BJ (cell line): Measurements from ENCODE around the gene RPL41. TPM values are rescaled to one million over a fixed set of nuclear protein-coding genes. Genes with fewer than 3 reads are reported as not detected.
A peak's percentile ranks its signal among the peaks of the same experiment; 100 is the strongest.

Source experiments
- CTCF ChIA-PET: fragments of 350-600 bp; formaldehyde crosslinking; extraction: SDS; loops from one replicate; lab custom pipeline; 2021; ENCODE audit warnings: antibody characterized with exemption, inconsistent platforms; lab: Yijun Ruan, JAX
- POLR2A ChIA-PET: fragments of 300-600 bp; sonication (Branson Sonifier 250); formaldehyde crosslinking; extraction: SDS; loops from one replicate; lab custom pipeline; 2021; ENCODE audit warnings: antibody characterized with exemption; lab: Charles Lee
- DNase-seq: peaks from one replicate; pipeline ENCODE4 v3.0.0-alpha.2; 2011; ENCODE audit warnings: low read depth
- H3K27me3 ChIP-seq: 2 replicates; pipeline ENCODE4 v1.6.0; 2011; ENCODE audit warnings: low read length; ENCODE audit not compliant: control insufficient read depth, insufficient read depth
- H3K36me3 ChIP-seq: 2 replicates; pipeline ENCODE4 v1.5.1; 2011; ENCODE audit warnings: low read length; ENCODE audit not compliant: control insufficient read depth, insufficient read depth
- H3K4me3 ChIP-seq: 2 replicates; pipeline ENCODE4 v1.5.1; 2011; ENCODE audit warnings: low read depth, mild to moderate bottlenecking, control low read depth, low read length
- CTCF ChIP-seq: IDR thresholded peaks from 2 replicates; pipeline ENCODE4 v1.5.1; 2011; ENCODE audit warnings: low read depth, mild to moderate bottlenecking, control low read depth, inconsistent platforms, low read length, moderate library complexity; ENCODE audit not compliant: insufficient read depth
- polyA plus RNA-seq: library from polyadenylated mRNA; depleted of rRNA; stranded (reverse); fragments of >200 nt; gene quantifications from 2 replicates; pipeline ENCODE4 v1.2.3, GENCODE V29; 2011

RPL41 gene
- polyA plus RNA-seq, 1 experiment = 5,645 TPM

DNA sequence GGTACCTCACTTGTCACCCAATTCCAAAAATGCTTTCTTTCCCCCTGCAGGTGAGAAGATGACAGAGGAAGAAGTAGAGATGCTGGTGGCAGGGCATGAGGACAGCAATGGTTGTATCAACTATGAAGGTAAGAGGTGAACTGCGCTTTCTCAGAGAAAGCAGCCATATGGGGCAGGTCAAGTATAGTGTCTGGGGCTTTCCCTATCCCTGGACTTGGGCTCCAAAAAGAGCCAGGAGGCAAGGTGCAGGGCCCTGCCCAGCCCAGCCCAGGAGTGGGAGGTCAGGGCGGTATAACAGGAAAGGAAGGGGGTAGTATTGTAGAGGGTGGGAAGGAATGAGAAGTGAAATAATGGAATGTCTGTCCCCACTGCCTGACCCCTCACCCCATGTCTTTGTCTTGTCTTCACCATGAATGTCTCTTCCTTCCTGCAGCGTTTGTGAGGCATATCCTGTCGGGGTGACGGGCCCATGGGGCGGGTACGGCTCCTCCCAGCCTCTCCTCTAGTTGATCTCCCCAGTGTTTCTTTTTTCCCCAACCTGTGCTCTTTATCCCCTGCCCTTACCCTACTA, 43.8 kb downstream of the RPL41 start:
- DNase-seq = no peak
- Histone ChIP-seq H3K4me3 (peak overlapping the region; percentile 64), H3K27me3 (no peaks in the 10 kb centered on the region), H3K36me3 (peaks cover 31% of the 10 kb centered on the region)
- ChIA-PET CTCF (interaction anchor here (1.1 to 8.7 kb wide), 5 partner anchors 14 to 41 kb away, joined by 3 to 56 read pairs (median 12); partner anchors contain the start of genes ESYT1, SMARCC2 and ZC3H10), POLR2A (no interaction called here)
- no peak for TF ChIP-seq CTCF

DNA sequence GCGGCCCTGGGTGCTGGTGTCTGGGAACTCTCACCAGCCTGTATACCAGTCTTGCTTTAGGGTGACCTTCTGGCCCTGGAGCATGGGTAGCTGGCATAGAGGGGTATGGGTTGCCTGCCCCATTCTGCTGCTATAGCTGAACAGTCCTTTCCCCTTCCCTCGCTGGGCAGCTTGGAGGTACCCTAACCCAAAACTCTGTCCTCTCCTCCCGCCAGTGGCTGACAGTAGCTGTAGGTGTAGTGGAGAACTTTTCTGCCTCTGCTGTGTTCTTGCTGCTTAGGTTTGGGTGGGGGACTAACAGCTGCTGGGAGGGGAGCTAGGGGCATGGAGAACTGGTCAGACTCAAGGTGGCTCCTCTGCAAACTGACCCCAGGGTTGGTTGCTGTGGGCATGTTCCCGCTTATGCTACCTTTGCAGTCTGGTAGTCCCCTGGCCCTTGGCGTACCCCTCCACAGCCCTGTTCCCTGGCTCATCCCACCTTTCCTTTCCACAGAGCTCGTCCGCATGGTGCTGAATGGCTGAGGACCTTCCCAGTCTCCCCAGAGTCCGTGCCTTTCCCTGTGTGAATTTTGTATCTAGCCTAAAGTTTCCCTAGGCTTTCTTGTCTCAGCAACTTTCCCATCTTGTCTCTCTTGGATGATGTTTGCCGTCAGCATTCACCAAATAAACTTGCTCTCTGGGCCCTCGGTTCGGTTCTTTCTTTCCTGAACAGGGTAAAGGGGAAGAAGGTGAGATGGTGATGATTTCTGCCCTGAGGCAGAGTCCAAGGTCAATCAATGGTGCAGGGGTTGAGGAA, 44.7 kb downstream of the RPL41 start:
- ChIA-PET CTCF (interaction anchor here (1.1 to 8.7 kb wide), 4 partner anchors 13 to 42 kb away, joined by 3 to 56 read pairs (median 28); partner anchors contain the start of genes SMARCC2 and ZC3H10), POLR2A (no interaction called here)
- TF ChIP-seq CTCF = no peak
- Histone ChIP-seq H3K27me3 (no peaks in the 10 kb centered on the region), H3K4me3 (peak overlapping the region; percentile 64), H3K36me3 (peaks cover 30% of the 10 kb centered on the region)
- DNase-seq = no peak

- no peaks in the 10 kb centered on the region for H3K27me3 ChIP-seq
- ChIA-PET POLR2A (no interaction called here), CTCF (interaction anchor here (1.1 to 8.7 kb wide), 6 partner anchors 11 to 96 kb away, joined by 3 to 56 read pairs (median 7); partner anchors contain the start of genes ANKRD52, MYL6B, SMARCC2 and ZC3H10)
- no peak for DNase-seq
- H3K4me3 ChIP-seq = no peak overlapping the region
- no peak for TF ChIP-seq CTCF
- H3K36me3 ChIP-seq = peaks cover 30% of the 10 kb centered on the region
Measured at GRCh38 chr12:56161690-56162351, 45.4 kb downstream of the RPL41 start.

- DNase-seq = no peak
- peaks cover 31% of the 10 kb centered on the region for H3K36me3 ChIP-seq
- H3K27me3 ChIP-seq = no peaks in the 10 kb centered on the region
- POLR2A ChIA-PET = interaction anchor here (0.7 to 1.0 kb wide), 5 partner anchors 17 to 59 kb away, joined by 3 to 6 read pairs (median 3); partner anchors contain the start of genes ESYT1 and RNF41
- no peak overlapping the region for H3K4me3 ChIP-seq
- CTCF ChIA-PET = interaction anchor here (1.2 to 8.7 kb wide), 4 partner anchors 11 to 95 kb away, joined by 5 to 56 read pairs (median 30); partner anchors contain the start of genes ANKRD52, MYL6B, SMARCC2 and ZC3H10
- TF ChIP-seq CTCF = no peak
Measured at GRCh38 chr12:56162468-56163290, 46.2 kb downstream of the RPL41 start.
